Endodermal cell (in vitro differentiated cells): ENCODE results near the gene LAMC2. TPM values are rescaled to one million over a fixed set of nuclear protein-coding genes. Genes with fewer than 3 reads are reported as not detected.

Source experiments
- DNase-seq: peaks from one replicate; pipeline ENCODE4 v3.0.0-alpha.2; 2017
- H3K27ac ChIP-seq: 2 replicates; pipeline ENCODE4 v1.5.1; 2013; ENCODE audit warnings: mild to moderate bottlenecking, low read depth, low read length, moderate library complexity
- H3K27me3 ChIP-seq: 2 replicates; pipeline ENCODE4 v1.6.1; 2013; ENCODE audit warnings: mild to moderate bottlenecking, low read length, moderate library complexity; ENCODE audit not compliant: insufficient read depth, control insufficient read depth, poor library complexity, severe bottlenecking
- H3K36me3 ChIP-seq: 2 replicates; pipeline ENCODE4 v1.7.0; 2013; ENCODE audit warnings: mild to moderate bottlenecking, low read length, moderate library complexity; ENCODE audit not compliant: control insufficient read depth, insufficient read depth
- H3K4me1 ChIP-seq: one replicate; pipeline ENCODE4 v1.7.0; 2013; ENCODE audit warnings: low read length; ENCODE audit not compliant: control insufficient read depth, insufficient read depth
- H3K4me3 ChIP-seq: 2 replicates; pipeline ENCODE4 v1.5.1; 2013; ENCODE audit warnings: mild to moderate bottlenecking, low read length, moderate library complexity
- H3K9ac ChIP-seq: 2 replicates; pipeline ENCODE4 v1.6.1; 2013; ENCODE audit warnings: mild to moderate bottlenecking, low read length, moderate library complexity; ENCODE audit not compliant: poor library complexity, severe bottlenecking; ENCODE audit errors: extremely low read depth
- H3K9me3 ChIP-seq: 2 replicates; pipeline ENCODE4 v1.6.1; 2013; ENCODE audit warnings: mild to moderate bottlenecking, low read length, moderate library complexity; ENCODE audit not compliant: control insufficient read depth
- H3K27ac Mint-ChIP-seq: 2 replicates; pipeline ENCODE4 v1.8.0; 2020; ENCODE audit warnings: mixed read lengths
- H3K27me3 Mint-ChIP-seq: 2 replicates; pipeline ENCODE4 v1.8.0; 2021; ENCODE audit warnings: mild to moderate bottlenecking, mixed read lengths; ENCODE audit not compliant: insufficient read depth
- H3K36me3 Mint-ChIP-seq: 2 replicates; pipeline ENCODE4 v1.8.0; 2020; ENCODE audit warnings: low read depth, mixed read lengths
- H3K4me1 Mint-ChIP-seq: 2 replicates; pipeline ENCODE4 v1.8.0; 2020; ENCODE audit warnings: mixed read lengths
- H3K4me3 Mint-ChIP-seq: 2 replicates; pipeline ENCODE4 v1.8.0; 2020; ENCODE audit warnings: mild to moderate bottlenecking, moderate library complexity, mixed read lengths
- H3K9me3 Mint-ChIP-seq: 2 replicates; pipeline ENCODE4 v1.8.0; 2020; ENCODE audit warnings: mild to moderate bottlenecking, mixed read lengths
- WGBS, 2 experiments: methylation state at CpG; one replicate each; pipeline versions ENCODE4 v1.1.5 to v1.1.7; 2013; ENCODE audit warnings: missing lambda C conversion rate in 2 of 2, mixed read lengths in 1 of 2; ENCODE audit not compliant: insufficient coverage in 1 of 2, insufficient read length in 1 of 2; 5-methylcytosine and 5-hydroxymethylcytosine counted together
- total RNA-seq, 2 donors: library from RNA; stranded (reverse); fragmentation: NEBNext Ultra II Directional in 1 of 2; extraction: Animal tissue kit (Norgen Biotek cat#: 25700) in 1 of 2; gene quantifications; 2 replicates in 1 of 2; 3 replicates in 1 of 2; pipeline ENCODE4 v1.2.1, GENCODE V29; 2021
- TF ChIP-seq, protein P1 (sequence below): fragments of 200-600 bp; sonication (generic); conservative IDR thresholded peaks from 2 replicates; pipeline ENCODE4 v1.5.0; 2021; ENCODE audit warnings: antibody characterized with exemption, mild to moderate bottlenecking

LAMC2 gene
- total RNA-seq, 2 donors from 2014 or later: 2.8 to 4.8 TPM

DNA sequence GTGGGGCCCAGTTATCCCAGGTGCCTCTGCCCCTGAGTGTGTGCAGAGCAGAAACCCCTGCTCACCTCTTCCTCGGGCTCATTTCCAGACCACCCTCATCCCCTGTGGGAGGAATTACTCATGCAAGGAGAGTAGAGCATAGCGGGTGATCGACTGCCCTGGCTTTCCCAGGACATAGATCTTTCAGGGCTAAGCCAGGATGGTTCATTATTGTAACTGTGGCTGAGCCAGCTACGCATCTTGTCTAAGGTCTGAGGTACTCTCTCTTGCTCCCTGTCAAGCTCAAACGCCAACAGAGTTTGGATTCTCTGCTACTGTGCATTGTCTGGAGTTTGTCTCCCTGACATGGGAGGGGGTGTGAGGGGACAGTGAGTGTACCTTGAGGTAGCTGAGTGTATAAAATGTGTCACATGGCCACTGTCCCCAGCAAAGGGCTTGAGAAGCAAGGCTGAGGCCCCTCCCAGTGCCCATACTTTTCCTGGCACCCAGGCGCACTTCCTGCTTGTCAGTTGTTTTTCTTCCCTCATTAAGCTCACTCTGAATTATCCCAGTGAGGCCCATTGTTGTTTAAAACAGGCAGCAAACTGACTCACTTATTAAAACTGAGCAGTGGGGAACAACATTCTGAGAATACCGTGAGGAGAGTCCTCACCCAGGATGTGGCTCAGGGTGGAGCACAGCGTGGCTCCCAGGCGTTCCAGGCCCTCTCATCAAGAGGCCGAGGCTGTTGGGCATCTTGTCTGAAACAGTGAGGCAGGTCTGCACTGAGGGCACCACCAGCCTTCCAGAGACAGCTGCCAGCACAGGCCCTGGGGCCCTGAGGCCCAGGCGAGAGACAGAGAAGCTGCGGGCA lies 92.9 kb downstream of the LAMC2 start:
- Mint-ChIP-seq H3K9me3 (no peaks in the 10 kb centered on the region), H3K4me1 (peaks cover 31% of the 10 kb centered on the region), H3K4me3 (no peak overlapping the region), H3K36me3 (no peaks in the 10 kb centered on the region), H3K27me3 (peaks cover 5% of the 10 kb centered on the region), H3K27ac (peak overlapping the region; percentile 16)
- Histone ChIP-seq H3K4me1 (peaks cover 23% of the 10 kb centered on the region), H3K27ac (no peak overlapping the region), H3K9me3 (no peaks in the 10 kb centered on the region), H3K4me3 (no peak overlapping the region), H3K36me3 (no peaks in the 10 kb centered on the region), H3K9ac (no peak overlapping the region), H3K27me3 (peaks cover 10% of the 10 kb centered on the region)
- peak; percentile 79 for DNase-seq
- TF ChIP-seq, protein P1, sequence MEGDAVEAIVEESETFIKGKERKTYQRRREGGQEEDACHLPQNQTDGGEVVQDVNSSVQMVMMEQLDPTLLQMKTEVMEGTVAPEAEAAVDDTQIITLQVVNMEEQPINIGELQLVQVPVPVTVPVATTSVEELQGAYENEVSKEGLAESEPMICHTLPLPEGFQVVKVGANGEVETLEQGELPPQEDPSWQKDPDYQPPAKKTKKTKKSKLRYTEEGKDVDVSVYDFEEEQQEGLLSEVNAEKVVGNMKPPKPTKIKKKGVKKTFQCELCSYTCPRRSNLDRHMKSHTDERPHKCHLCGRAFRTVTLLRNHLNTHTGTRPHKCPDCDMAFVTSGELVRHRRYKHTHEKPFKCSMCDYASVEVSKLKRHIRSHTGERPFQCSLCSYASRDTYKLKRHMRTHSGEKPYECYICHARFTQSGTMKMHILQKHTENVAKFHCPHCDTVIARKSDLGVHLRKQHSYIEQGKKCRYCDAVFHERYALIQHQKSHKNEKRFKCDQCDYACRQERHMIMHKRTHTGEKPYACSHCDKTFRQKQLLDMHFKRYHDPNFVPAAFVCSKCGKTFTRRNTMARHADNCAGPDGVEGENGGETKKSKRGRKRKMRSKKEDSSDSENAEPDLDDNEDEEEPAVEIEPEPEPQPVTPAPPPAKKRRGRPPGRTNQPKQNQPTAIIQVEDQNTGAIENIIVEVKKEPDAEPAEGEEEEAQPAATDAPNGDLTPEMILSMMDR: no peak
- WGBS, 2 experiments: 77 to 79% methylated on average over 10 to 12 of the region's 12 CpGs

DNA sequence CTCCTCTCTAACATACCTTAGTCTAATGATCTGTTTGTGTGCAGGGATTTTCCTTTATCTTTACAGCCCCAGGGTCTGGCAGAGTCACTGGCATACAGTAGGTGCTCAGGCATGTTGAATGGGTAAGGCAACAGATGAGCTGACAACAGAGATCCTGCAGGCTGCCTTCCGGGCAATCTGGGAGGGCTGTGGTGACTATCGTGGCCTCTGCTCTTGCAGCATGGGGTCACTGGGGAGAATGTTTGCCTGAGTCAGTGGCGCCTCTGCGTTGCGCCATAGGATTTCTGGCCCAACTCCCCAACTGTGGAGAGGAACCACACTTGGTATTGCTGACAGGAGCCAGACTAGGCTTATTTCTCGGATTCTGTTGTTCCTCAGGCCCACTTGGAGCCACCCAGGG lies 93.8 kb downstream of the LAMC2 start:
- no peaks in the 10 kb centered on the region for H3K36me3 Mint-ChIP-seq
- 93 to 96% methylated on average over 4 to 6 of the region's 6 CpGs for WGBS, 2 experiments
- Histone ChIP-seq H3K4me1 (peaks cover 23% of the 10 kb centered on the region), H3K27me3 (peaks cover 10% of the 10 kb centered on the region), H3K9ac (no peak overlapping the region), H3K36me3 (no peaks in the 10 kb centered on the region), H3K27ac (no peak overlapping the region), H3K4me3 (no peak overlapping the region), H3K9me3 (no peaks in the 10 kb centered on the region)
- no peak overlapping the region for H3K4me3 Mint-ChIP-seq
- H3K4me1 Mint-ChIP-seq: peaks cover 31% of the 10 kb centered on the region
- peaks cover 4% of the 10 kb centered on the region for H3K27me3 Mint-ChIP-seq
- no peaks in the 10 kb centered on the region for H3K9me3 Mint-ChIP-seq
- no peak for DNase-seq
- H3K27ac Mint-ChIP-seq: peak overlapping the region; percentile 16
- TF ChIP-seq, protein P1: no peak

DNA sequence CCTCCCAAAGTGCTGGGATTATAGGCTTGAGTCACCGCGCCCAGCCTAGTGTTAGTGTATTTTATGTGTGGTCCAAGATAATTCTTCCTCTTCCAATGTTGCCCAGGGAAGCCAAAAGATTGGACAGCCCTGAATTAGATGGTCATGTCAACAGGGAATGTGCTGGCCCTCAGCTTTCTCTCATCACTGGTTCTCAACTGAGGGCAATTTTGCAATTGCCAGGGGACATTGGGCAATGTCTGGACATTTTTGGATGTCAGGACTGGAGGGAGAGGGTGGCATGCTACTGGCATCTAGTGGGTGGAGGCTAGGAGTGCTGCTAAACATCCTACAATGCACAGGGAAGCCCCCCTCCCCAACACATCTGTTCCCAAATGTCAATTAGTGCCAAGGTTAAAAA lies 95.0 kb downstream of the LAMC2 start:
- no peaks in the 10 kb centered on the region for H3K36me3 Mint-ChIP-seq
- Histone ChIP-seq H3K4me3 (no peak overlapping the region), H3K27me3 (peaks cover 10% of the 10 kb centered on the region), H3K36me3 (no peaks in the 10 kb centered on the region), H3K4me1 (peaks cover 23% of the 10 kb centered on the region), H3K9me3 (no peaks in the 10 kb centered on the region), H3K27ac (no peak overlapping the region), H3K9ac (no peak overlapping the region)
- DNase-seq: no peak
- H3K27me3 Mint-ChIP-seq: peaks cover 2% of the 10 kb centered on the region
- TF ChIP-seq, protein P1: no peak
- peaks cover 31% of the 10 kb centered on the region for H3K4me1 Mint-ChIP-seq
- no peaks in the 10 kb centered on the region for H3K9me3 Mint-ChIP-seq
- WGBS, 2 experiments: 84 to 100% methylated on average over 2 of the region's 2 CpGs
- H3K4me3 Mint-ChIP-seq: no peak overlapping the region
- no peak overlapping the region for H3K27ac Mint-ChIP-seq
